Mucosa of rectum (tissue), 2 donors: ENCODE results near the gene MRPL30.
"Not testable (repeated sequence)": the region's sequence is repeated elsewhere in the genome, so short reads cannot be mapped to it uniquely, and the experiment has no call there.

ENCODE experiments used
- H3K27ac ChIP-seq, 2 donors: one replicate each; pipeline ENCODE4 v1.7.0; 2013; ENCODE audit warnings: inconsistent platforms in 2 of 2, low read depth in 2 of 2, low read length in 2 of 2
- H3K27me3 ChIP-seq, 2 donors: one replicate each; pipeline ENCODE4 v1.7.0; 2013; ENCODE audit warnings: low read length in 2 of 2; ENCODE audit not compliant: control insufficient read depth in 2 of 2, insufficient read depth in 2 of 2
- H3K36me3 ChIP-seq, 2 donors: one replicate each; pipeline ENCODE4 v1.7.0; 2013; ENCODE audit warnings: low read length in 2 of 2; ENCODE audit not compliant: control insufficient read depth in 2 of 2, insufficient read depth in 2 of 2
- H3K4me1 ChIP-seq, 2 donors: one replicate each; pipeline ENCODE4 v1.7.0; 2013; ENCODE audit warnings: low read length in 2 of 2, mild to moderate bottlenecking in 1 of 2; ENCODE audit not compliant: control insufficient read depth in 2 of 2, insufficient read depth in 2 of 2
- H3K4me3 ChIP-seq, 2 donors: one replicate each; pipeline ENCODE4 v1.7.0; 2013; ENCODE audit warnings: low read length in 2 of 2
- H3K9ac ChIP-seq, 2 donors: one replicate each; pipeline ENCODE4 v1.7.0; 2013; ENCODE audit warnings: low read length in 2 of 2, low read depth in 1 of 2, mild to moderate bottlenecking in 1 of 2
- H3K9me3 ChIP-seq, 2 donors: one replicate each; pipeline ENCODE4 v1.7.0; 2013; ENCODE audit warnings: low read length in 2 of 2; ENCODE audit not compliant: control insufficient read depth in 2 of 2
- donor health status: healthy.
- donor health status: Normal muscosa, but diverticular disease.

MRPL30 gene

GRCh38 chr2:99183025-99183424 lies 2.0 kb downstream of the MRPL30 start:
- Histone ChIP-seq H3K36me3 (peaks cover 5 to 6% of the 10 kb centered on the region in 2 donors), H3K27ac (no peak overlapping the region), H3K4me1 (peaks cover 7 to 9% of the 10 kb centered on the region in 2 donors), H3K27me3 (no peaks in the 10 kb centered on the region), H3K4me3 (no peak overlapping the region), H3K9ac (no peak overlapping the region), H3K9me3 (no peaks in the 10 kb centered on the region)

- no peak overlapping the region for H3K27ac ChIP-seq
- no peak overlapping the region for H3K9ac ChIP-seq
- H3K4me1 ChIP-seq: peaks cover 6 to 9% of the 10 kb centered on the region in 2 donors
- no peaks in the 10 kb centered on the region for H3K27me3 ChIP-seq
- no peaks in the 10 kb centered on the region for H3K9me3 ChIP-seq
- H3K36me3 ChIP-seq: peaks cover 13 to 18% of the 10 kb centered on the region in 2 donors
- H3K4me3 ChIP-seq: no peak overlapping the region
Observed at GRCh38 chr2:99184811-99185210, 3.8 kb downstream of the MRPL30 start.

GRCh38 chr2:99187011-99187410 lies 6.0 kb downstream of the MRPL30 start:
- H3K36me3 ChIP-seq: peaks cover 25% of the 10 kb centered on the region in 2 donors
- no peak overlapping the region for H3K27ac ChIP-seq
- peaks cover under 1% of the 10 kb centered on the region in 2 donors for H3K4me1 ChIP-seq
- no peak overlapping the region for H3K4me3 ChIP-seq
- no peaks in the 10 kb centered on the region for H3K27me3 ChIP-seq
- no peaks in the 10 kb centered on the region for H3K9me3 ChIP-seq
- no peak overlapping the region for H3K9ac ChIP-seq

GRCh38 chr2:99188357-99188756 lies 7.4 kb downstream of the MRPL30 start:
- no peaks in the 10 kb centered on the region for H3K4me1 ChIP-seq
- H3K36me3 ChIP-seq: peaks cover 25 to 29% of the 10 kb centered on the region in 2 donors
- no peak overlapping the region for H3K4me3 ChIP-seq
- no peaks in the 10 kb centered on the region for H3K9me3 ChIP-seq
- H3K27me3 ChIP-seq: no peaks in the 10 kb centered on the region
- no peak overlapping the region for H3K27ac ChIP-seq
- no peak overlapping the region for H3K9ac ChIP-seq

- Histone ChIP-seq H3K4me3 (no peak overlapping the region), H3K9ac (no peak overlapping the region), H3K4me1 (no peaks in the 10 kb centered on the region), H3K27me3 (no peaks in the 10 kb centered on the region), H3K27ac (no peak overlapping the region), H3K9me3 (no peaks in the 10 kb centered on the region), H3K36me3 (peaks cover 29 to 34% of the 10 kb centered on the region in 2 donors)
Observed at GRCh38 chr2:99190548-99190947, 9.6 kb downstream of the MRPL30 start.

- H3K4me1 ChIP-seq, H3K4me3 ChIP-seq, H3K9me3 ChIP-seq, H3K27me3 ChIP-seq, H3K27ac ChIP-seq, H3K9ac ChIP-seq: not testable (repeated sequence)
- H3K36me3 ChIP-seq: peaks cover 33 to 36% of the 10 kb centered on the region in 2 donors
Observed at GRCh38 chr2:99192364-99192763, 11.4 kb downstream of the MRPL30 start.

GRCh38 chr2:99198103-99198841 lies 17.3 kb downstream of the MRPL30 start:
- H3K9me3 ChIP-seq: no peaks in the 10 kb centered on the region
- peaks cover 12 to 18% of the 10 kb centered on the region in 2 donors for H3K36me3 ChIP-seq
- H3K4me3 ChIP-seq: no peak overlapping the region
- no peak overlapping the region for H3K9ac ChIP-seq
- H3K27ac ChIP-seq: no peak overlapping the region
- no peaks in the 10 kb centered on the region for H3K27me3 ChIP-seq
- H3K4me1 ChIP-seq: no peaks in the 10 kb centered on the region

- Histone ChIP-seq H3K9ac (no peak overlapping the region), H3K9me3 (no peaks in the 10 kb centered on the region), H3K36me3 (peaks cover 9 to 17% of the 10 kb centered on the region in 2 donors), H3K27ac (no peak overlapping the region), H3K4me1 (no peaks in the 10 kb centered on the region), H3K4me3 (no peak overlapping the region), H3K27me3 (no peaks in the 10 kb centered on the region)
Observed at GRCh38 chr2:99200076-99200800, 19.3 kb downstream of the MRPL30 start.

- Histone ChIP-seq H3K27me3 (no peaks in the 10 kb centered on the region), H3K27ac (no peak overlapping the region), H3K4me1 (no peaks in the 10 kb centered on the region)
Observed at GRCh38 chr2:99201959-99202678, 21.1 kb downstream of the MRPL30 start.

GRCh38 chr2:99205491-99205890 lies 24.5 kb downstream of the MRPL30 start:
- H3K9me3 ChIP-seq: no peaks in the 10 kb centered on the region
- no peaks in the 10 kb centered on the region for H3K4me1 ChIP-seq
- H3K9ac ChIP-seq: no peak overlapping the region
- H3K27me3 ChIP-seq: no peaks in the 10 kb centered on the region
- no peak overlapping the region for H3K4me3 ChIP-seq
- H3K27ac ChIP-seq: no peak overlapping the region
- H3K36me3 ChIP-seq: no peaks in the 10 kb centered on the region

More at GRCh38 chr2:99201959-99202678, 21.1 kb downstream of the MRPL30 start:
- Histone ChIP-seq H3K9ac (no peak overlapping the region), H3K4me3 (no peak overlapping the region), H3K9me3 (no peaks in the 10 kb centered on the region), H3K36me3 (peaks cover 1 to 4% of the 10 kb centered on the region in 2 donors)
